ENCODE measurements around the gene LINC00305. TPM values are rescaled to one million over a fixed set of nuclear protein-coding genes. Genes with fewer than 3 reads are reported as not detected.

Gene LINC00305
- total and polyA plus RNA-seq, 2 donors (not counting 3 experiments of a cell fraction or from before 2014, with no cell fraction given): not detected

DNA sequence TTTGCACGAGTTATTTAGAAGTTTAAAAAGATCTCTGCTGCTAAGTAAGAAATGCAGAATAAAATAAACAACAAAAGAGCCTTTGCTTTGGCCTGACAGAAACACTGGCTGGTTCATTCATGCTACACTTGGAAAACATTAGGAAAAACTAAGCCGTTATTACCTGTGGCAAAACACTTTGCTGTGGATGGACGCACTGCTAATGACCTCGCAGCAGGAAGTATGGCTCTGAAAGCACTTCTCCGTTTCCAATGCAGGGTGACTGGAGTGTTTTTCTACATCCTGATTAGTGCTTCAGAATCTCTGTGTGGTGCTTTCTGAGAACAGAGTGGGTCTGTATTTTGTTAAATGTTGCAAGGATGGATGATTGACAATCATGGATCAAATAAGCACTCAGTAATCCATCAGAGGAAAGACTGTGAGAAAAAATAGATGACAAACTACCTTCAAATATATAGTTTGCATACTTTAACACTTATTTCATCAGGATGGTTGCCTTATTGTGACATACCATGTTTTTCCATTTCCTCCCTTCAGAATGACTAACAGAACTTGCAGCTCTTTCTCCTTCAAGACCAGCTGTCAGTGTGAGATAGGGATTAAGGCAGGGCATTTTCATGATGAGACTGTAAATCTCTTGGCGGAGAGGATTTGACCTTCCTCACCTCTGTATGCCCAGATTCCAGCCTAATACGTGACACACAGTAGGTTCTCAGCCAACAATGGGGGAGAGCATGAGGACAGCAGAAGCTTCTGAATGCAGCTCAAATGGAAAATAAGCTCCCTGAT is 38.0 kb downstream of the LINC00305 start:
- dilution Hi-C loops (cut with MboI; ENCODE audit: extremely low pct_ligation_motif_present, low sequenced_read_pairs) (no loop called here), intact Hi-C loops (cut with micrococcal nuclease) (no loop called here)
- TF ChIP-seq, protein P1, sequence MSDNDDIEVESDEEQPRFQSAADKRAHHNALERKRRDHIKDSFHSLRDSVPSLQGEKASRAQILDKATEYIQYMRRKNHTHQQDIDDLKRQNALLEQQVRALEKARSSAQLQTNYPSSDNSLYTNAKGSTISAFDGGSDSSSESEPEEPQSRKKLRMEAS (IDR thresholded peaks at IDR 0.05; ENCODE audit: insufficient read depth, insufficient read length): no peak
- no peak overlapping the region for H3K4me3 ChIP-seq (replicated peaks in 1 of 3; ENCODE audit: insufficient read depth in 1 of 3, low read depth in 1 of 3, low read length in 3 of 3)
- H2AFZ ChIP-seq (ENCODE audit: low read depth, low read length): no peak overlapping the region
- ChIA-PET POLR2A (no interaction called here), CTCF (interaction anchor here (1.3 kb wide), 1 partner anchor 12 kb away, joined by 3 read pairs; no protein-coding TSS in a partner anchor)
- no peaks in the 10 kb centered on the region for H3K9me3 ChIP-seq (replicated peaks; ENCODE audit: control insufficient read depth, insufficient read depth, low read length)
- no peaks in the 10 kb centered on the region for H3K27me3 ChIP-seq (ENCODE audit: control insufficient read depth in 2 of 2, insufficient read depth in 2 of 2, low read length in 2 of 2)
- BruUV-seq (replicated peaks): no TSS peak
- no peaks in the 10 kb centered on the region for H3K36me3 ChIP-seq (ENCODE audit: control insufficient read depth in 2 of 2, extremely low read depth in 1 of 2, insufficient read depth in 2 of 2, low read length in 2 of 2)
- no peaks in the 10 kb centered on the region for H4K20me1 ChIP-seq (replicated peaks; ENCODE audit: control insufficient read depth, extremely low read depth, insufficient read depth, low read length)
- H3K4me2 ChIP-seq (ENCODE audit: insufficient read depth, low read length): no peak overlapping the region
- H3K79me2 ChIP-seq (ENCODE audit: control insufficient read depth, insufficient read depth, low read length): no peaks in the 10 kb centered on the region
- no peaks in the 10 kb centered on the region for H3K4me1 ChIP-seq (ENCODE audit: control insufficient read depth, extremely low read depth, insufficient read depth, low read length)
- H3K9ac ChIP-seq (replicated peaks; ENCODE audit: extremely low read depth, insufficient read depth, low read length): no peak overlapping the region
- H3K27ac ChIP-seq (ENCODE audit: insufficient read depth, low read depth, low read length): no peak overlapping the region
- H3K9me1 ChIP-seq (replicated peaks; ENCODE audit: control insufficient read depth, extremely low read depth, insufficient read depth, low read length): no peaks in the 10 kb centered on the region
- DNase-seq (ENCODE audit: low read depth, low spot score): no peak
- no peak for FAIRE-seq

DNA sequence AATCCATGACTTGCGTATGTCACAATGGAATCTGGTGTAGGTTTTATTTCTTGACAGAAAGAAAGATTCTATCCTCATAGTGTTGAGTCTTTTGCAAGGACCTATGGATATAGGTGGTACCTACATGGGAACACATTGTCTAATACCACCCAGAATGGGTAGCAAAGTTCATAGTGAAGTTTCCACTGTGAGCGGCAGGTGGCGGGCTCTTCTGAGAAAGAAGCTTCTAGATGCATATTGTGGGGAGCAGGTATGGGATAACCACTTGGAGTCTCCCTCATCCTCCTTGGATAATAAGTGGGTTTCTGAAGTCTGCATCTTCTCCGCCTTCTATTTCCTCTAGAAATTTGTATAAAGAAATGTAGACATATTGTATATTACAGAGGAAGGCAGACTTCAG is 44.9 kb downstream of the LINC00305 start:
- no peak for FAIRE-seq
- no TSS peak for BruUV-seq (replicated peaks)
- no peaks in the 10 kb centered on the region for H3K36me3 ChIP-seq (ENCODE audit: control insufficient read depth in 2 of 2, extremely low read depth in 1 of 2, insufficient read depth in 2 of 2, low read length in 2 of 2)
- TF ChIP-seq EZH2 (IDR thresholded peaks at IDR 0.05; ENCODE audit: borderline replicate concordance, low read depth, low read length, severe bottlenecking) (no peak), POLR2AphosphoS5 (IDR thresholded peaks at IDR 0.05; ENCODE audit: insufficient read depth, low read depth, low read length) (no peak), FOS (IDR thresholded peaks at IDR 0.05; ENCODE audit: borderline replicate concordance, insufficient read depth, low read length) (no peak), POLR2A (IDR thresholded peaks at IDR 0.05; ENCODE audit: low read depth, low read length) (no peak), JUN (IDR thresholded peaks at IDR 0.05; ENCODE audit: borderline replicate concordance, insufficient read depth, insufficient read length, low read depth) (no peak), MYC (IDR thresholded peaks at IDR 0.05; ENCODE audit: low read depth, low read length) (no peak), GATA2 (IDR thresholded peaks at IDR 0.05; ENCODE audit: insufficient read depth, insufficient read length, low read depth, low read length) (no peak)
- TF ChIP-seq, protein P2, sequence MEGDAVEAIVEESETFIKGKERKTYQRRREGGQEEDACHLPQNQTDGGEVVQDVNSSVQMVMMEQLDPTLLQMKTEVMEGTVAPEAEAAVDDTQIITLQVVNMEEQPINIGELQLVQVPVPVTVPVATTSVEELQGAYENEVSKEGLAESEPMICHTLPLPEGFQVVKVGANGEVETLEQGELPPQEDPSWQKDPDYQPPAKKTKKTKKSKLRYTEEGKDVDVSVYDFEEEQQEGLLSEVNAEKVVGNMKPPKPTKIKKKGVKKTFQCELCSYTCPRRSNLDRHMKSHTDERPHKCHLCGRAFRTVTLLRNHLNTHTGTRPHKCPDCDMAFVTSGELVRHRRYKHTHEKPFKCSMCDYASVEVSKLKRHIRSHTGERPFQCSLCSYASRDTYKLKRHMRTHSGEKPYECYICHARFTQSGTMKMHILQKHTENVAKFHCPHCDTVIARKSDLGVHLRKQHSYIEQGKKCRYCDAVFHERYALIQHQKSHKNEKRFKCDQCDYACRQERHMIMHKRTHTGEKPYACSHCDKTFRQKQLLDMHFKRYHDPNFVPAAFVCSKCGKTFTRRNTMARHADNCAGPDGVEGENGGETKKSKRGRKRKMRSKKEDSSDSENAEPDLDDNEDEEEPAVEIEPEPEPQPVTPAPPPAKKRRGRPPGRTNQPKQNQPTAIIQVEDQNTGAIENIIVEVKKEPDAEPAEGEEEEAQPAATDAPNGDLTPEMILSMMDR (IDR thresholded peaks at IDR 0.05; ENCODE audit: extremely low read depth in 1 of 2, insufficient read depth in 1 of 2, low read depth in 1 of 2, low read length in 2 of 2): no peak
- TF ChIP-seq, protein P1 (IDR thresholded peaks at IDR 0.05; ENCODE audit: insufficient read depth, insufficient read length): no peak
- no peak overlapping the region for H3K27ac ChIP-seq (ENCODE audit: insufficient read depth, low read depth, low read length)
- H4K20me1 ChIP-seq (replicated peaks; ENCODE audit: control insufficient read depth, extremely low read depth, insufficient read depth, low read length): no peaks in the 10 kb centered on the region
- no peak overlapping the region for H3K4me2 ChIP-seq (ENCODE audit: insufficient read depth, low read length)
- no peak for DNase-seq (ENCODE audit: low read depth, low spot score)
- no peaks in the 10 kb centered on the region for H3K9me1 ChIP-seq (replicated peaks; ENCODE audit: control insufficient read depth, extremely low read depth, insufficient read depth, low read length)
- no peaks in the 10 kb centered on the region for H3K4me1 ChIP-seq (ENCODE audit: control insufficient read depth, extremely low read depth, insufficient read depth, low read length)
- H2AFZ ChIP-seq (ENCODE audit: low read depth, low read length): no peak overlapping the region
- ChIA-PET POLR2A (no interaction called here), CTCF (interaction anchor here (0.6 to 1.1 kb wide), 3 partner anchors 229 to 307 kb away, joined by 3 to 5 read pairs (median 3); no protein-coding TSS in a partner anchor)
- no peak overlapping the region for H3K4me3 ChIP-seq (replicated peaks in 1 of 3; ENCODE audit: insufficient read depth in 1 of 3, low read depth in 1 of 3, low read length in 3 of 3)
- no peaks in the 10 kb centered on the region for H3K9me3 ChIP-seq (replicated peaks; ENCODE audit: control insufficient read depth, insufficient read depth, low read length)
- no peaks in the 10 kb centered on the region for H3K27me3 ChIP-seq (ENCODE audit: control insufficient read depth in 2 of 2, insufficient read depth in 2 of 2, low read length in 2 of 2)
- dilution Hi-C loops (cut with MboI; ENCODE audit: extremely low pct_ligation_motif_present, low sequenced_read_pairs) (no loop called here), intact Hi-C loops (cut with micrococcal nuclease) (no loop called here)
- H3K9ac ChIP-seq (replicated peaks; ENCODE audit: extremely low read depth, insufficient read depth, low read length): no peak overlapping the region
- H3K79me2 ChIP-seq (ENCODE audit: control insufficient read depth, insufficient read depth, low read length): no peaks in the 10 kb centered on the region

Data from endothelial cell of umbilical vein (primary cell).